Spleen (tissue), 7 donors: ENCODE data around the gene MEI4.

Experiments used
- CTCF ChIP-seq, 11 experiments: fragments of 200-600 bp in 7 of 11; fragments of 450-650 bp in 4 of 11; sonication (generic) in 4 of 11; IDR thresholded peaks in 8 of 11; conservative IDR thresholded peaks in 3 of 11; 1 replicate in 7 of 11; 2 replicates in 4 of 11; pipeline versions ENCODE4 v1.4.0 to v1.8.0; 2016 to 2021; ENCODE audit warnings: antibody characterized with exemption in 11 of 11, inconsistent platforms in 4 of 11, mild to moderate bottlenecking in 1 of 11
- POLR2A ChIP-seq, 3 donors: fragments of 450-650 bp; IDR thresholded peaks; one replicate each; pipeline ENCODE4 v1.5.1; 2017; ENCODE audit warnings: antibody characterized with exemption in 3 of 3, mild to moderate bottlenecking in 1 of 3
- POLR2AphosphoS5 ChIP-seq, 3 donors: sonication (generic); formaldehyde crosslinking; IDR thresholded peaks; one replicate each; pipeline ENCODE4 v1.5.1; 2017; ENCODE audit warnings: antibody characterized with exemption in 3 of 3
- donor health status: DM: no; HTN: no; CAD: no; lungs with moderate emphysema.
- donor health status: DM: no; HTN: no; CAD: no.
- donor health status: DM: no; HTN: no; CAD: no.

- TF ChIP-seq POLR2AphosphoS5 (IDR thresholded peaks at IDR 0.05) (no peak), CTCF (IDR thresholded peaks at IDR 0.05 in 8 of 11, conservative IDR thresholded peaks at IDR 0.05 in 3 of 11) (no peak), POLR2A (IDR thresholded peaks at IDR 0.05) (no peak)
Measured at GRCh38 chr6:77683515-77683914, 30.7 kb downstream of the MEI4 start.
